Measurements from ENCODE around the gene SLC2A13.

Gene SLC2A13

DNA sequence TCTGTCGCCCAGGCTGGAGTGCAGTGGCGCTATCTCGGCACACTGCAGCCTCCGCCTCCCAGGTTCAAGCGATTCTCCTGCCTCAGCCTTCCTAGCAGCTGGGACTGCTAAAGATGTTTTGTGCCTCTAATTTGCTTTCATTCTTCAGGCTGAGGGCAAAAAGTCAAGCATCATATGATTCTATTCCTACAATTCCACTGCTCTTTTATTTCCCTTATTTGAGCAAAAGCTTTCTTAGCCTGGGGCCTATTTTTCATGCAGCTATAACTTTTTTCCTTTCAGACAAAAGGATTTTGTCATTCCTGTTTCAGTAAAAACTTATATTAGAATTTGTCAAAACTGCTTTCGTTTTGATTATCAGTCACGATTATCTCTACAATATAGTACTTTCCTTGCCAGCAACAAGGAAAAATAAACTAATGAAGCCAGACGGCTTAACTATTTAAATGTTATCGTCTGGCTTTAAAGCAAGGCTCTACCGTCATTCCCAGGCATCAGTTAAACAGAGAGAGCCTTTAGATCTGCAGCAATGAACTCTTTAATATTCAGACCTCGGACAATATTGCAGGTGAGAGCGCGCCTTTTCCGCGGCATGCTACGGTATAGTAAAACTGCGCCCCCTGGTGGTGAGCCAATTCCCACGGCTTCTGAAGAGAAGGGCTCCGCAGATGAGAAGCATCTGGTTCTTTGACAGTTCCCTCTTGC, 1.4 kb upstream of the SLC2A13 start:
- peak; percentile 75 for DNase-seq (ENCODE audit: extremely low spot score)
- ChIA-PET POLR2A (no interaction called here), CTCF (interaction anchor here (0.8 to 9.6 kb wide), 12 partner anchors 11 to 342 kb away, joined by 3 to 66 read pairs (median 3); no protein-coding TSS in a partner anchor)
- TF ChIP-seq, protein P1, sequence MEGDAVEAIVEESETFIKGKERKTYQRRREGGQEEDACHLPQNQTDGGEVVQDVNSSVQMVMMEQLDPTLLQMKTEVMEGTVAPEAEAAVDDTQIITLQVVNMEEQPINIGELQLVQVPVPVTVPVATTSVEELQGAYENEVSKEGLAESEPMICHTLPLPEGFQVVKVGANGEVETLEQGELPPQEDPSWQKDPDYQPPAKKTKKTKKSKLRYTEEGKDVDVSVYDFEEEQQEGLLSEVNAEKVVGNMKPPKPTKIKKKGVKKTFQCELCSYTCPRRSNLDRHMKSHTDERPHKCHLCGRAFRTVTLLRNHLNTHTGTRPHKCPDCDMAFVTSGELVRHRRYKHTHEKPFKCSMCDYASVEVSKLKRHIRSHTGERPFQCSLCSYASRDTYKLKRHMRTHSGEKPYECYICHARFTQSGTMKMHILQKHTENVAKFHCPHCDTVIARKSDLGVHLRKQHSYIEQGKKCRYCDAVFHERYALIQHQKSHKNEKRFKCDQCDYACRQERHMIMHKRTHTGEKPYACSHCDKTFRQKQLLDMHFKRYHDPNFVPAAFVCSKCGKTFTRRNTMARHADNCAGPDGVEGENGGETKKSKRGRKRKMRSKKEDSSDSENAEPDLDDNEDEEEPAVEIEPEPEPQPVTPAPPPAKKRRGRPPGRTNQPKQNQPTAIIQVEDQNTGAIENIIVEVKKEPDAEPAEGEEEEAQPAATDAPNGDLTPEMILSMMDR (IDR thresholded peaks at IDR 0.05; ENCODE audit: control extremely low read depth, extremely low read depth, low read depth, missing control alignments), result peak; percentile 88

DNA sequence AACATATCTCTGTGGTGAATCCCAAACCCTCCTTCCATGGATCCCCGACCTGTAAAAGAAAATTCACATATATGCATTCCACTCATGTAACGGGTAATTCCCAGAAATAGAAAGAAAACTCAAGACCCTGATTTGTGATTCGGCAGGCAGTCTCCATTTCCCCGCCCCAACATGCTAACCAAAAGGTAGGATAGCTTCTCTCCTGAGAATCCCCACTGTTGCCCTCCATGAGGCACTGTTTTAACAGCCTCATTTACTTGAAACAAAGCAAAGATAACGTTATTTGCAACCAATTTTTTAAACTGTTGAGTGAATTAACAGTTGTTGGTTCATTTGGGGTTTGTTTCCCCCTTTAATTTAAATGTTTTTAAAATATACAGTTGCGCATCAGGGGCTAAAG, 774 bp upstream of the SLC2A13 start:
- TF ChIP-seq, protein P1 (IDR thresholded peaks at IDR 0.05; ENCODE audit: control extremely low read depth, extremely low read depth, low read depth, missing control alignments), result no peak
- CTCF ChIA-PET, result interaction anchor here (0.8 to 9.6 kb wide), 13 partner anchors 12 to 341 kb away, joined by 3 to 66 read pairs (median 3); no protein-coding TSS in a partner anchor
- no peak for DNase-seq (ENCODE audit: extremely low spot score)
- POLR2A ChIA-PET, result no interaction called here

DNA sequence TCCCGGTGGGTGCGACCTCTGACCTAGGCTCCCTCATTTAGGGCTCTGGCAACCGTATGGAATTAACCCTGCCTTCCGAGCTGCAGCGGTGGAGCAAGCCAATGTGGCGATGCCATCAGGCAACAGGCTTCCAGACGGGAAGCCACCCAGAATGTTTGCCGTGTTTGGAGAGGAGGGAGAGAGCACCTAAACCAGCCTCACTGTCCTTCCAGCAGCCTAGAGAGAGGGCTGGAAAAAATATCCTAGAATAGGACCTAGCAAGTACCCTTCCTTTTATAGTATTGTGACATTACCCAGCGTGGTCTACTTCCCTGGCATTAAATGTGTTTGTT, 287 bp upstream of the SLC2A13 start:
- CTCF ChIA-PET, result interaction anchor here (0.9 to 9.6 kb wide), 10 partner anchors 9 to 94 kb away, joined by 3 to 66 read pairs (median 4); no protein-coding TSS in a partner anchor
- POLR2A ChIA-PET, result no interaction called here
- TF ChIP-seq, protein P1 (IDR thresholded peaks at IDR 0.05; ENCODE audit: control extremely low read depth, extremely low read depth, low read depth, missing control alignments), result no peak
- peak; percentile 16 for DNase-seq (ENCODE audit: extremely low spot score)

DNA sequence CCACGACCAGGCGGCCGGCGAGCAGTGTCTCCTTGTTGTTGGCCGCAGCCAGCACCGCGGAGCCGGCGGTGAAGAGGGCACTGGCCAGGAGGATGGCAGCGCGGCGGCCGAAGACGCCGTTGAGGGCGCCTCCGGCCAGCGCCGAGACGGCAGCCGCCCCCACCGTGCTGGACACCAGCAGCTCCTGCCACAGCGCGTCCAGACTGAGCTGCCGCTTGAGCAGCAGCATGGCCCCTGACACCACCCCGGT, 691 bp downstream of the SLC2A13 start:
- ChIA-PET POLR2A (no interaction called here), CTCF (interaction anchor here (1.0 to 9.6 kb wide), 5 partner anchors 10 to 93 kb away, joined by 3 to 66 read pairs (median 4); no protein-coding TSS in a partner anchor)
- DNase-seq (ENCODE audit: extremely low spot score), result no peak
- TF ChIP-seq, protein P1 (IDR thresholded peaks at IDR 0.05; ENCODE audit: control extremely low read depth, extremely low read depth, low read depth, missing control alignments), result no peak

DNA sequence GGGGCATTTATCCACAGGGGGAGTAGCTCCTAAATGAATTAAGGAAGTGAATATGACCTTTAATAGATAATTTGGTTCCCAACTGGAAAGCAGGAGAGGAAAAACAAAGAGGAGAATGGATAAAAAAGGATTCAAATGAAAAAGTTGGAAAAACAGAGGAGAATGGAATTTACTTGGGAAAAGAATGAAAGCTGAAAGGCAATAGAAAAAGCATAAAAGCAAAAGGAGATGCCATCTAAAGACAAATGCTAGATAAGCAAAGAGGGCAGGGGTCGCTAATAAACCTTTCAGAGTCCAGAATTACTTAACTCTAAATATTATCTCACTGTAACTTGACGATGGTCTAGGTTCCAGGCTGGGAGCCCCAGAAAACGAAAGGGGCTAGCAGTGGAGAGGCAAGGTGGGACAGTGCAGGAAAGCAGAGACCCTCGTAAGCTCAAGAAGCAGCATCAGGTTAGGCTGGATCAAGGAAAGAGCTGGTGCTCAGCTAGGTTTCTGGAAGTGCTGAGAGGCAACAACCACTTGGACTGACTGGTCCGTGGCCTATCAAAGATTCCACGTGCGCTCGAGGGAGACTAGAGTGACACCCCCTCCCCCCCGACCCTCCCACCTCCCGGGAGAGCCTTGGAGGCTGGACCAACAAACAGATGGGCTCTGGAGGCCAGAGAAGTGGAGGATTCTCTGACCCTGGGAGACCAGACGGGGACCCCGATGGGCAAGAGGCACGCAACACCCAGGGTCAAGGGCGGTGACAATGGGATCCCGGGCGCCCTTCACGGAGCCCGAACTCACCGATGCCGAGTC, 1.2 kb downstream of the SLC2A13 start:
- DNase-seq (ENCODE audit: extremely low spot score), result no peak
- TF ChIP-seq, protein P1 (IDR thresholded peaks at IDR 0.05; ENCODE audit: control extremely low read depth, extremely low read depth, low read depth, missing control alignments), result no peak
- ChIA-PET CTCF (interaction anchor here (1.1 to 9.6 kb wide), 6 partner anchors 10 to 92 kb away, joined by 4 to 66 read pairs (median 6); no protein-coding TSS in a partner anchor), POLR2A (no interaction called here)

DNA sequence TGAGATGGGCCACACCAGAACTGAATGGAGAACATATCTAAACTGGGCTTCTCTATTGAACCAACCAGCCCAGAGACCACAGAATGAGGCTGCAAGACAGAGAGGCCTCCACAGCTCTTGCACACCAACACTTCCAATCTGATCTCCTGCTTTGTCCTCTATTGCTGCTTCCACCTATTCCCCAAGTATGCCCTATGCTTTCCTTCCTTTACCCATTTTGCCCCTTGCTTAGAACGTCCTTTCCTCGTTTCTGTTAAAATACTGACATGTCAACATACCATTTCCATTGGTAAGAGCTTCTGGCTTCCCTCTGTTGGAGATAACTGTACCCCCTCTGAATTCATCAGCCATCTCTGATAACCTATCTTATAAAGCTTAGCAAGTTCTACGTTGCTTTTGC, 2.8 kb downstream of the SLC2A13 start:
- DNase-seq (ENCODE audit: extremely low spot score), result no peak
- TF ChIP-seq, protein P1 (IDR thresholded peaks at IDR 0.05; ENCODE audit: control extremely low read depth, extremely low read depth, low read depth, missing control alignments), result no peak
- ChIA-PET CTCF (interaction anchor here (0.7 to 9.6 kb wide), 6 partner anchors 8 to 91 kb away, joined by 3 to 66 read pairs (median 4); no protein-coding TSS in a partner anchor), POLR2A (no interaction called here)
